SK-N-SH treated with all-trans-retinoic acid at 6 μM for 48 hours (cell line): ENCODE measurements around the gene TTC39C.

Source experiments
- ATAC-seq: fragments of 200-7000 bp; cut with Tn5 transposase; 3 replicates; pipeline ENCODE4 v1.9.1; 2020; ENCODE audit warnings: mild to moderate bottlenecking, moderate library complexity
- ARNTL ChIP-seq: fragments of 450-650 bp; formaldehyde crosslinking; IDR thresholded peaks from 2 replicates; pipeline ENCODE4 v1.5.0; 2020; ENCODE audit warnings: low read depth, mild to moderate bottlenecking, moderate library complexity, borderline replicate concordance
- BACH2 ChIP-seq: fragments of 250-450 bp; sonication (Bioruptor Pico); IDR thresholded peaks from 2 replicates; pipeline ENCODE4 v1.9.0; 2021; ENCODE audit warnings: mild to moderate bottlenecking, borderline replicate concordance
- CREB5 ChIP-seq: fragments of 250-450 bp; sonication (Bioruptor Pico); IDR thresholded peaks from 2 replicates; pipeline ENCODE4 v1.5.1; 2020; ENCODE audit warnings: low read depth, mild to moderate bottlenecking, moderate library complexity
- CSDC2 ChIP-seq: fragments of 250-450 bp; sonication (Bioruptor Pico); IDR thresholded peaks from 2 replicates; pipeline ENCODE4 v1.5.0; 2020; ENCODE audit warnings: mild to moderate bottlenecking, moderate library complexity
- CSRNP3 ChIP-seq: fragments of 250-450 bp; sonication (Bioruptor Pico); IDR thresholded peaks from 2 replicates; pipeline ENCODE4 v1.5.1; 2021; ENCODE audit warnings: mild to moderate bottlenecking, moderate library complexity
- ESRRG ChIP-seq: fragments of 250-450 bp; sonication (Bioruptor Pico); IDR thresholded peaks from 2 replicates; pipeline ENCODE4 v1.6.1; 2021; ENCODE audit warnings: mild to moderate bottlenecking
- GLIS3 ChIP-seq: fragments of 250-450 bp; sonication (Bioruptor Pico); IDR thresholded peaks from 2 replicates; pipeline ENCODE4 v1.5.0; 2020; ENCODE audit warnings: mild to moderate bottlenecking, moderate library complexity
- ISL1 ChIP-seq: fragments of 250-450 bp; sonication (Bioruptor Pico); IDR thresholded peaks from 2 replicates; pipeline ENCODE4 v2.1.2; 2022; ENCODE audit warnings: mild to moderate bottlenecking, moderate library complexity
- OSR1 ChIP-seq: fragments of 250-450 bp; sonication (Bioruptor Pico); IDR thresholded peaks from 2 replicates; pipeline ENCODE4 v1.8.0; 2022; ENCODE audit warnings: moderate library complexity, mild to moderate bottlenecking, inconsistent platforms
- PATZ1 ChIP-seq: fragments of 250-450 bp; sonication (Bioruptor Pico); IDR thresholded peaks from 2 replicates; pipeline ENCODE4 v1.8.0; 2020; ENCODE audit warnings: mild to moderate bottlenecking, moderate library complexity, borderline replicate concordance
- POU6F1 ChIP-seq: fragments of 250-450 bp; sonication (Bioruptor Pico); IDR thresholded peaks from 2 replicates; pipeline ENCODE4 v1.8.0; 2021; ENCODE audit warnings: low read depth, mild to moderate bottlenecking, moderate library complexity, borderline replicate concordance
- PPARA ChIP-seq: fragments of 250-450 bp; sonication (Bioruptor Pico); IDR thresholded peaks from 2 replicates; pipeline ENCODE4 v1.5.0; 2020; ENCODE audit warnings: mild to moderate bottlenecking, borderline replicate concordance
- RARB ChIP-seq: fragments of 250-450 bp; sonication (Bioruptor Pico); IDR thresholded peaks from 2 replicates; pipeline ENCODE4 v1.8.0; 2021; ENCODE audit warnings: mild to moderate bottlenecking, moderate library complexity
- SNAI2 ChIP-seq: fragments of 250-450 bp; sonication (Bioruptor Pico); IDR thresholded peaks from 2 replicates; pipeline ENCODE4 v1.5.0; 2020; ENCODE audit warnings: mild to moderate bottlenecking, moderate library complexity
- TCF4 ChIP-seq: fragments of 250-450 bp; sonication (Bioruptor Pico); IDR thresholded peaks from 2 replicates; pipeline ENCODE4 v1.8.0; 2021; ENCODE audit warnings: mild to moderate bottlenecking, moderate library complexity, borderline replicate concordance
- ZC3H10 ChIP-seq: fragments of 250-450 bp; sonication (Bioruptor Pico); IDR thresholded peaks from 2 replicates; pipeline ENCODE4 v1.5.1; 2021; ENCODE audit warnings: mild to moderate bottlenecking, moderate library complexity
- ZFP3 ChIP-seq: fragments of 250-450 bp; sonication (Bioruptor Pico); IDR thresholded peaks from 2 replicates; pipeline ENCODE4 v1.5.0; 2020; ENCODE audit warnings: mild to moderate bottlenecking, moderate library complexity
- ZFP30 ChIP-seq: fragments of 450-650 bp; formaldehyde crosslinking; IDR thresholded peaks from 2 replicates; pipeline ENCODE4 v1.5.0; 2022; ENCODE audit warnings: mild to moderate bottlenecking, moderate library complexity
- ZNF565 ChIP-seq: fragments of 450-650 bp; formaldehyde crosslinking; conservative IDR thresholded peaks from 2 replicates; pipeline ENCODE4 v1.5.0; 2020; ENCODE audit warnings: low read depth, mild to moderate bottlenecking, moderate library complexity
- ZNF70 ChIP-seq: fragments of 450-650 bp; formaldehyde crosslinking; IDR thresholded peaks from 2 replicates; pipeline ENCODE4 v1.5.0; 2020; ENCODE audit warnings: mild to moderate bottlenecking, moderate library complexity
- TF ChIP-seq, protein P1 (sequence below): fragments of 250-450 bp; sonication (Bioruptor Pico); IDR thresholded peaks from 2 replicates; pipeline ENCODE4 v1.5.0; 2020; ENCODE audit warnings: mild to moderate bottlenecking, moderate library complexity

TTC39C gene

GRCh38 chr18:24089515-24090337 lies 75.2 kb downstream of the TTC39C start:
- TF ChIP-seq CSRNP3 (no peak), ESRRG (no peak), OSR1 (no peak), CSDC2 (CRISPR knock-in tag) (no peak), PPARA (no peak), ZC3H10 (no peak), SNAI2 (CRISPR knock-in tag) (no peak), GLIS3 (CRISPR knock-in tag) (no peak), PATZ1 (no peak), TCF4 (CRISPR knock-in tag) (no peak)
- no peak for ATAC-seq

GRCh38 chr18:24090876-24091275 lies 76.3 kb downstream of the TTC39C start:
- no peak for ATAC-seq
- no peak for TF ChIP-seq ZFP30
- no peak for TF ChIP-seq OSR1
- no peak for TF ChIP-seq BACH2 (CRISPR knock-in tag)
- TF ChIP-seq, protein P1, sequence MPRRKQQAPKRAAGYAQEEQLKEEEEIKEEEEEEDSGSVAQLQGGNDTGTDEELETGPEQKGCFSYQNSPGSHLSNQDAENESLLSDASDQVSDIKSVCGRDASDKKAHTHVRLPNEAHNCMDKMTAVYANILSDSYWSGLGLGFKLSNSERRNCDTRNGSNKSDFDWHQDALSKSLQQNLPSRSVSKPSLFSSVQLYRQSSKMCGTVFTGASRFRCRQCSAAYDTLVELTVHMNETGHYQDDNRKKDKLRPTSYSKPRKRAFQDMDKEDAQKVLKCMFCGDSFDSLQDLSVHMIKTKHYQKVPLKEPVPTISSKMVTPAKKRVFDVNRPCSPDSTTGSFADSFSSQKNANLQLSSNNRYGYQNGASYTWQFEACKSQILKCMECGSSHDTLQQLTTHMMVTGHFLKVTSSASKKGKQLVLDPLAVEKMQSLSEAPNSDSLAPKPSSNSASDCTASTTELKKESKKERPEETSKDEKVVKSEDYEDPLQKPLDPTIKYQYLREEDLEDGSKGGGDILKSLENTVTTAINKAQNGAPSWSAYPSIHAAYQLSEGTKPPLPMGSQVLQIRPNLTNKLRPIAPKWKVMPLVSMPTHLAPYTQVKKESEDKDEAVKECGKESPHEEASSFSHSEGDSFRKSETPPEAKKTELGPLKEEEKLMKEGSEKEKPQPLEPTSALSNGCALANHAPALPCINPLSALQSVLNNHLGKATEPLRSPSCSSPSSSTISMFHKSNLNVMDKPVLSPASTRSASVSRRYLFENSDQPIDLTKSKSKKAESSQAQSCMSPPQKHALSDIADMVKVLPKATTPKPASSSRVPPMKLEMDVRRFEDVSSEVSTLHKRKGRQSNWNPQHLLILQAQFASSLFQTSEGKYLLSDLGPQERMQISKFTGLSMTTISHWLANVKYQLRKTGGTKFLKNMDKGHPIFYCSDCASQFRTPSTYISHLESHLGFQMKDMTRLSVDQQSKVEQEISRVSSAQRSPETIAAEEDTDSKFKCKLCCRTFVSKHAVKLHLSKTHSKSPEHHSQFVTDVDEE (CRISPR knock-in tag), result no peak
- no peak for TF ChIP-seq TCF4 (CRISPR knock-in tag)
- no peak for TF ChIP-seq POU6F1 (CRISPR knock-in tag)
- TF ChIP-seq ZNF70, result no peak
- TF ChIP-seq SNAI2 (CRISPR knock-in tag), result no peak
- no peak for TF ChIP-seq ZC3H10

- no peak for ATAC-seq
- no peak for TF ChIP-seq ISL1
- TF ChIP-seq CREB5 (CRISPR knock-in tag), result no peak
- no peak for TF ChIP-seq SNAI2 (CRISPR knock-in tag)
- no peak for TF ChIP-seq CSDC2 (CRISPR knock-in tag)
- no peak for TF ChIP-seq ZNF565
- TF ChIP-seq ARNTL (CRISPR knock-in tag), result no peak
- TF ChIP-seq TCF4 (CRISPR knock-in tag), result no peak
- no peak for TF ChIP-seq GLIS3 (CRISPR knock-in tag)
- no peak for TF ChIP-seq ESRRG
- TF ChIP-seq ZNF70, result no peak
- no peak for TF ChIP-seq POU6F1 (CRISPR knock-in tag)
- TF ChIP-seq PATZ1, result no peak
- no peak for TF ChIP-seq ZFP3 (CRISPR knock-in tag)
- TF ChIP-seq RARB (CRISPR knock-in tag), result no peak
- TF ChIP-seq OSR1, result no peak
- no peak for TF ChIP-seq ZFP30
Measured at GRCh38 chr18:24094561-24094960, 80.0 kb downstream of the TTC39C start.
